Measurements from ENCODE around the gene NMUR1.

NMUR1 gene

DNA sequence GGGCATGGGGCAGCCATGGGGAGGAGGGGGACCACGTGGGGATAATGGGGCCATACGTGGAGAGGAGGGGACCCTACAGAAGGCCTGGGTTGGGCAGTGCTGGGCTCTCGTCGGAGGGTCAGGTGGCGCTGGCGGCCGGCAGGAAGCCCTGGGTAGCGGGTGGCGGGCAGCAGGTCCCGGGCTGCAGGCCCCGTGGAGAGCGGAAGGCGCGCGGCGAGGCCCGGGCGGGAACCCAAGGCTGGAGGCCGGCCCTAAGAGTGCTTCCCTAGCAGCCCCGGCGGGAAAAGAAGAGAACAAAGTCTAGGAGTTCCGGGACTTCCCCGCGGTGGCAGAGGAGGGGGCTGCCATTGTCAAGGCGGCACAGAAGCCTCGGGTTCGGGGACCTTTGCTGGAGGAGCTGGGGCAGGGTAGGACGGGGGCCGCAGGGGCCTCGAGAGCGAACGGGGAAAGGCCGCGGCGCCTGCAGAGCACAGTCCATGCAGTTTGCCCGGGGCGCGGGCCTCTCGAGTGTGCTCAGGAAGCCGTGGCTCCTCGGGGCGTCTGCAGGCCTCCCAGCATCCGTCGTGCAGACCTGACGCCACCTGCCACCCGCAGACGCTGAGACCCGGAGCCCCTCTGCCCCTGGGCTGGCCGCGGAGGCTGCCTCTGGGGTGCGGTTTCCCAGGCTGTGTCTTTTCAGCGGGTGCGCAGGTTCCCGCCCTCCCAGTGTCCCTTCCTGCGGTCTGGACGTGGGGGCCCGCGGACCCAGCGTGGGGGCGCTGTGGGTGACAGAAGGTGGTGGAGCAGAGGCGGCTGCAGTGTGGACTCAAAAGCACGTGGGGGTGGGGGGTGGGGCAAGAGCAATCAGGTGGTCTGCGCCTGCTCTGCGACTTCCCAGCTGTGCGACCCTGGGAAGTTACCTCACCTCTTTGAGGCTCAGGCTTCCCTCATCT, 46.6 kb downstream of the NMUR1 start:
- DNase-seq: no peak

DNA sequence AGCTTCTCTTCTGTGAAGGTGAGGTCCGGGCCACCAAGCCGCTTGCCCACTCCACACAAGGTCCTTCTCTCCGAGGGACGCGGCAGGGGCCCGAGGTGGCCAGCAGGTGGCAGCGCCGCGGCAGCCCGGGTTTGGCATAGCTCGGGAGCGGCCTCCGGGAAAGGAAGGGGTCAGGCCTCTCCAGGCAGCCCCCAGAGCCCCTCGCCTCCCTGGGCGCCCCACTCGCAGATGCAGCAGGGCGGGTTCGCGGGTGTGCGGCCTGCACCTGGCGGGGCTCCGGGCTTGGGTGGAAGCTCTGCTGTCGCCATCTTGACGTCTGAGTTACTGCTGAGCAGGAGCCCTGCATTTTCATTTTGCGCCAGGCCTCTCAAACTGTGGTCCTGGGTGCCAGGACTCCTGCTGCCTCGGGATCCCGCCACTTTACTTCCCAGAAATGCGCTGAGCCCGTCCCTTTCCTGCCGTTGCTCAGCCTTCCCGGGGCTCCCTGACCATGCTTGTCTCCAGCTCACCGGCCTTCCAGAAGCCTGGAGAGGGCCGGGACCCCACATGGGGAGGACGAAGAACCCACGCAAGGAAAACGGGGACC, 47.3 kb downstream of the NMUR1 start:
- DNase-seq: peak; percentile 48

DNA sequence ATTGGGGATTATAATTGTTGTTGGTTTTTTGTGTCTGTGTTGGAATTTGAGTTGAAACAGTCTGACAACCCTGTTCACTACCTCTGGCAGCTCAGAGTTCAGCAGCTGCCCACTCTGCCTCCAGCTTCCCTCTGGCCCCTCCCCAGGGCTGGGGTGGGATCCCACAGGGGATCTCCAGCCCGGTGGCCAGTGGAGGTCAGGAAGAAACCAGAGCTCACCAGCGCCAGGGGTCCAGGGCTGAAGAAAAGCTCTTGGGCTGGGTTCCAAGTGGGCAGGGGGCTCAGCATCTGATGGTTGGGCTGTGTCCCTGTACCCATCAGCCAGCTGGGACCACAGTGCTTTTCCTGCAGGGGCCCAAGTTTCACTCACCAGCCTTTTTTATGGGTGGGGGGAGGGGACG, 49.5 kb downstream of the NMUR1 start:
- no peak for DNase-seq

DNA sequence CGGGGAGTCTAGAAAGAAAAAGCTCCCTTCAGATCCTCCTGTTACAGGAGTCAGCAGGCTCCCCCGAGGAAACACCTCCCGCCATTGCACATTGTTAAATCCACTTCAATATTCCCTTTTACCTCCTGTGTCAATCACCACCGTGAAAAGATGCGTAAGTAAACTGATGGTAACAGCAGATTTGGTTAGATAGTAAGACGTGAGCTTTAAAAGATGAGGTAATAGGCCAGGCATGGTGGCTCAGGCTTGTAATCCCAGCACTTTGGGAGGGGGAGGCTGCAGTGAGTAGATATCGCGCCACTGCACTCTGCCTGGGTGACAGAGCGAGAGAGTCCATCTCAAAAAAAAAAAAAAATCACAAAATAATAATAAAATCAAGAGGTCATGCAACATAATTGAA, 50.8 kb downstream of the NMUR1 start:
- no peak for DNase-seq

DNA sequence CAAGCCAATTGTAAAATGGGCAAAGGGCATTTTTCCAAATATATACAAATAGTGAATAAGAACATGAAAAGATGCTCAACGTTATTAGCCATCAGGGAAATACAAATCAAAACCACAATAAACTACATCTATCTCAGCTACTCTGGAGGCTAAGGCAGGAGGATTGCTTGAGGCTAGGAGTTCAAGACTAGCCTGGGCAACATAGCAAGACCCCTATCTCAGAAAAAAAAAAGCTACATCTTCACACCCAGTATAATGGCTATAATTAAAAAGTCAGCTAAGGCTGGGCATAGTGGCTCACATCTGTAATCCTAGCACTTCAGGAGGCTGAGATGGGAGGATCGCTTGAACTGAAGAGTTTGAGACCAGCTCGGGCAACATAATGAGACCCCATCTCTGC, 53.3 kb downstream of the NMUR1 start:
- no peak for DNase-seq

DNA sequence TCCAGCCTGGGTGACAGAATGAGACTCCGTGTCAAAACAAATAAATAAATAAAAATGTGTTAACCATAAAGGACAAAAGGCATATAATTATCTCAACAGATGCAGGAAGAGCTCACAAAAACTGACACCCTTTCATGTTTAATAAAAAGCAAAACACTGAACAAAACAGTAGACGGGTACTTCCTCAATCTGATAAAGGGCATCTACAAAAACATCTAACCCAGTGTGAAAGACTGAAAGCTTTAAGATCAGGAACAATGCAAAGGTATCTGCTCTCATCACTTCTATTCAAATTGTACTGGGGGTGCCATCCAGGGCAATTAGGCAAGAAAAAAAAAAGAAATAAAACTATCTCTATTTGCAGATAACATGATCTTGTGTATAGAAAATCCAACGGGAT, 54.3 kb downstream of the NMUR1 start:
- no peak for DNase-seq

Data from NCI-H1092 (cell line).